Measurements from ENCODE around the gene SIL1.

DNA sequence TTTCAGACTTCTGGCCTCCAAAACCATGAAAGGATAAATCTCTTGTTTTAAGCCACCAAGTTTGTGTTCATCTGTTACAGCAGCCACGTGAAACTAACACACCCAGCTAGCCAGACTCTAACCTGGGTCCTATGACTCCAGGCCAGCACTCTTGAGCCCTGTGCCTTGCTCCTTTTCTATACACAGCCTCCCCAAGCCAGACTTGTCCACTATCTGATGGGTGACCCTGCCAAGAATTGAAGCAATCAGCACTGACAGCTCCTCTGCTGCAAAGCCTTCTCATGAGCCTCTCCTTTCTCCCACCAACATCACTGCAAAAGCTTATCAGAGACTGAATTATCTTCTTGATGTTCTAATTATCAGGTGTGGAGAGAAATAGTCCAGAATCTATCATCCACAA lies 41.4 kb downstream of the SIL1 start:
- TF ChIP-seq ESRRA (IDR thresholded peaks at IDR 0.05; ENCODE audit: borderline replicate concordance, low read length) (no peak), CEBPB (IDR thresholded peaks at IDR 0.05) (no peak), JUN (IDR thresholded peaks at IDR 0.05) (no peak), BCL3 (IDR thresholded peaks at IDR 0.05) (no peak), CTCF (IDR thresholded peaks at IDR 0.05) (no peak)

Data from A549 (cell line).